Measurements from ENCODE around the gene HSF4.

GRCh38 chr16:67150047-67150832 is 14.3 kb upstream of the HSF4 start:
- TF ChIP-seq CTCF (IDR thresholded peaks at IDR 0.05) (no peak), POLR2A (IDR thresholded peaks at IDR 0.05) (no peak)

All from transverse colon (tissue), 3 donors.